Measurements from ENCODE around the gene LEF1.
"Not testable (repeated sequence)": the region's sequence is repeated elsewhere in the genome, so short reads cannot be mapped to it uniquely, and the experiment has no call there.

LEF1 gene

DNA sequence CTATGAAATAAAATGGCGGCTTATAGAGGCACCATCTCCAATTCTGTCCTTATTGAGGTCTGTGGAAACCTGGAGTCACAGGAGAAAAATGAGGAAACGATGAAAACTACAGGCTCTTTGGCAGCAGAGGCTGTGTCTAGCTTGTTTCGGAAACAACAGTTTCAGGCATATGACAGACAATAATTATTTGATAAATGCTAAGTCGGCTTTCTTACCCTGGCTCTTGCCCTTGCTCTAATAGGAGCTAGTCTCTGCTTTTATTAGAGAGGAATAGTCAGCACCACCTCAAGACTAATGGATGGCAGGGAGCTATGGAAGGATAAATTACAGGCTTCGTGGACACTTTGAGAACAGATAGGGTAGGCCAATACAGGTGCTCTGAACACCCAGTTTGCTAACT lies 154.8 kb downstream of the LEF1 start:
- H3K27ac ChIP-seq (ENCODE audit: low read length) = no peak overlapping the region
- H3K27me3 ChIP-seq (ENCODE audit: low read depth, low read length) = no peaks in the 10 kb centered on the region
- TF ChIP-seq EZH2phosphoT487 (IDR thresholded peaks at IDR 0.05; ENCODE audit: low read depth) = no peak
- TF ChIP-seq, protein P1, sequence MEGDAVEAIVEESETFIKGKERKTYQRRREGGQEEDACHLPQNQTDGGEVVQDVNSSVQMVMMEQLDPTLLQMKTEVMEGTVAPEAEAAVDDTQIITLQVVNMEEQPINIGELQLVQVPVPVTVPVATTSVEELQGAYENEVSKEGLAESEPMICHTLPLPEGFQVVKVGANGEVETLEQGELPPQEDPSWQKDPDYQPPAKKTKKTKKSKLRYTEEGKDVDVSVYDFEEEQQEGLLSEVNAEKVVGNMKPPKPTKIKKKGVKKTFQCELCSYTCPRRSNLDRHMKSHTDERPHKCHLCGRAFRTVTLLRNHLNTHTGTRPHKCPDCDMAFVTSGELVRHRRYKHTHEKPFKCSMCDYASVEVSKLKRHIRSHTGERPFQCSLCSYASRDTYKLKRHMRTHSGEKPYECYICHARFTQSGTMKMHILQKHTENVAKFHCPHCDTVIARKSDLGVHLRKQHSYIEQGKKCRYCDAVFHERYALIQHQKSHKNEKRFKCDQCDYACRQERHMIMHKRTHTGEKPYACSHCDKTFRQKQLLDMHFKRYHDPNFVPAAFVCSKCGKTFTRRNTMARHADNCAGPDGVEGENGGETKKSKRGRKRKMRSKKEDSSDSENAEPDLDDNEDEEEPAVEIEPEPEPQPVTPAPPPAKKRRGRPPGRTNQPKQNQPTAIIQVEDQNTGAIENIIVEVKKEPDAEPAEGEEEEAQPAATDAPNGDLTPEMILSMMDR (IDR thresholded peaks at IDR 0.05; ENCODE audit: low read depth, low read length) = no peak
- H3K4me2 ChIP-seq (ENCODE audit: low read length) = no peak overlapping the region
- H2AFZ ChIP-seq (ENCODE audit: low read depth, low read length) = no peak overlapping the region
- no peaks in the 10 kb centered on the region for H3K4me1 ChIP-seq (ENCODE audit: low read length)
- peaks cover 22% of the 10 kb centered on the region for H3K36me3 ChIP-seq (replicated peaks; ENCODE audit: low read depth, low read length)
- no peaks in the 10 kb centered on the region for H3K9me3 ChIP-seq (ENCODE audit: insufficient read depth, low read length)
- no peak overlapping the region for H3K9ac ChIP-seq (ENCODE audit: low read length)
- H3K4me3 ChIP-seq (ENCODE audit: low read length) = no peak overlapping the region
- no peaks in the 10 kb centered on the region for H4K20me1 ChIP-seq (ENCODE audit: insufficient read depth, low read length)
- peaks cover 2% of the 10 kb centered on the region for H3K79me2 ChIP-seq (ENCODE audit: low read length)

GRCh38 chr4:108013327-108013726 lies 155.4 kb downstream of the LEF1 start:
- Histone ChIP-seq H3K36me3 (replicated peaks; ENCODE audit: low read depth, low read length) (peaks cover 22% of the 10 kb centered on the region), H3K4me1 (ENCODE audit: low read length) (no peaks in the 10 kb centered on the region), H3K4me3 (ENCODE audit: low read length) (no peak overlapping the region), H3K9me3 (ENCODE audit: insufficient read depth, low read length) (no peaks in the 10 kb centered on the region), H3K9ac (ENCODE audit: low read length) (no peak overlapping the region), H3K27me3 (ENCODE audit: low read depth, low read length) (no peaks in the 10 kb centered on the region), H3K4me2 (ENCODE audit: low read length) (no peak overlapping the region), H3K79me2 (ENCODE audit: low read length) (peaks cover 8% of the 10 kb centered on the region), H3K27ac (ENCODE audit: low read length) (no peak overlapping the region), H2AFZ (ENCODE audit: low read depth, low read length) (no peak overlapping the region), H4K20me1 (ENCODE audit: insufficient read depth, low read length) (peaks cover 4% of the 10 kb centered on the region; the same call in 1 of the 2 replicates)
- TF ChIP-seq, protein P1 (IDR thresholded peaks at IDR 0.05; ENCODE audit: low read depth, low read length) = no peak
- no peak for TF ChIP-seq EZH2phosphoT487 (IDR thresholded peaks at IDR 0.05; ENCODE audit: low read depth)

DNA sequence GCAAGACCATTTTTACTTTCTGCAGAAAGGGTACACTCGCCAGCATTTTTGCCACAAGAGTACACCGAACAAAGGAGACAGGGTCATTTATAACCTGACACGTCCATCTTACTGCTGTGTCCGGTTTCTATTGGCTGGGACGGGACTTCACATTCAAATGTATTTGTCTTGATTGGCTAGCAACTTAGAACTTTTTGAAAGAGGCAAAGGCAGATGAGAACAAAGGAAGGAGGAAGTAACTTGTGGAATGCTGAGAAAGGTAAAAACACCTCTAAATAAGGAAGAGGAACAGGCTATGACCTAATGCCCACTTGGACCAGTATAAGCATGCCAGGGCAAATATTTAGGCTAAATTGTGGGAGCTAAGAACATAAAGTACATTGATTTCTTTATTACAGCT lies 156.3 kb downstream of the LEF1 start:
- Histone ChIP-seq H3K36me3 (replicated peaks; ENCODE audit: low read depth, low read length) (peaks cover 28% of the 10 kb centered on the region), H3K79me2 (ENCODE audit: low read length) (peaks cover 18% of the 10 kb centered on the region), H4K20me1 (ENCODE audit: insufficient read depth, low read length) (peaks cover 14% of the 10 kb centered on the region)
- not testable (repeated sequence) for H3K27me3 ChIP-seq (ENCODE audit: low read depth, low read length); H3K4me1 ChIP-seq (ENCODE audit: low read length); H3K27ac ChIP-seq (ENCODE audit: low read length); H3K4me3 ChIP-seq (ENCODE audit: low read length); H3K9me3 ChIP-seq (ENCODE audit: insufficient read depth, low read length); H3K9ac ChIP-seq (ENCODE audit: low read length); H3K4me2 ChIP-seq (ENCODE audit: low read length); H2AFZ ChIP-seq (ENCODE audit: low read depth, low read length)

GRCh38 chr4:108010167-108010566 lies 158.6 kb downstream of the LEF1 start:
- H2AFZ ChIP-seq (ENCODE audit: low read depth, low read length) = no peak overlapping the region
- H3K4me1 ChIP-seq (ENCODE audit: low read length) = no peaks in the 10 kb centered on the region
- no peaks in the 10 kb centered on the region for H3K9me3 ChIP-seq (ENCODE audit: insufficient read depth, low read length)
- H3K4me2 ChIP-seq (ENCODE audit: low read length) = no peak overlapping the region
- peaks cover 19% of the 10 kb centered on the region for H4K20me1 ChIP-seq (ENCODE audit: insufficient read depth, low read length)
- H3K9ac ChIP-seq (ENCODE audit: low read length) = no peak overlapping the region
- peaks cover 33% of the 10 kb centered on the region for H3K79me2 ChIP-seq (ENCODE audit: low read length)
- TF ChIP-seq, protein P1 (IDR thresholded peaks at IDR 0.05; ENCODE audit: low read depth, low read length) = no peak
- TF ChIP-seq EZH2phosphoT487 (IDR thresholded peaks at IDR 0.05; ENCODE audit: low read depth) = no peak
- no peak overlapping the region for H3K27ac ChIP-seq (ENCODE audit: low read length)
- no peak overlapping the region for H3K4me3 ChIP-seq (ENCODE audit: low read length)
- H3K27me3 ChIP-seq (ENCODE audit: low read depth, low read length) = no peaks in the 10 kb centered on the region
- H3K36me3 ChIP-seq (replicated peaks; ENCODE audit: low read depth, low read length) = peaks cover 25% of the 10 kb centered on the region

- Histone ChIP-seq H3K27me3 (ENCODE audit: low read depth, low read length) (no peaks in the 10 kb centered on the region), H3K27ac (ENCODE audit: low read length) (no peak overlapping the region), H3K4me3 (ENCODE audit: low read length) (no peak overlapping the region), H3K9ac (ENCODE audit: low read length) (no peak overlapping the region), H3K9me3 (ENCODE audit: insufficient read depth, low read length) (no peaks in the 10 kb centered on the region), H4K20me1 (ENCODE audit: insufficient read depth, low read length) (peaks cover 19% of the 10 kb centered on the region), H3K36me3 (replicated peaks; ENCODE audit: low read depth, low read length) (peaks cover 25% of the 10 kb centered on the region), H2AFZ (ENCODE audit: low read depth, low read length) (no peak overlapping the region), H3K4me1 (ENCODE audit: low read length) (peaks cover 7% of the 10 kb centered on the region), H3K79me2 (ENCODE audit: low read length) (peaks cover 42% of the 10 kb centered on the region), H3K4me2 (ENCODE audit: low read length) (no peak overlapping the region)
- TF ChIP-seq, protein P1 (IDR thresholded peaks at IDR 0.05; ENCODE audit: low read depth, low read length) = no peak
- no peak for TF ChIP-seq EZH2phosphoT487 (IDR thresholded peaks at IDR 0.05; ENCODE audit: low read depth)
Measured at GRCh38 chr4:108008721-108009120, 160.0 kb downstream of the LEF1 start.
